ENCODE results near the gene CIRBP.

Gene CIRBP

GRCh38 chr19:1285737-1286360 lies 16.7 kb downstream of the CIRBP start, which contains the start of gene EFNA2:
TSS of gene EFNA2 (plus strand) at chr19:1285873. CDS start at chr19:1286169, 296 bp downstream.
- DNase-seq (ENCODE audit: low read depth), result no peak
- TF ChIP-seq, protein P1, sequence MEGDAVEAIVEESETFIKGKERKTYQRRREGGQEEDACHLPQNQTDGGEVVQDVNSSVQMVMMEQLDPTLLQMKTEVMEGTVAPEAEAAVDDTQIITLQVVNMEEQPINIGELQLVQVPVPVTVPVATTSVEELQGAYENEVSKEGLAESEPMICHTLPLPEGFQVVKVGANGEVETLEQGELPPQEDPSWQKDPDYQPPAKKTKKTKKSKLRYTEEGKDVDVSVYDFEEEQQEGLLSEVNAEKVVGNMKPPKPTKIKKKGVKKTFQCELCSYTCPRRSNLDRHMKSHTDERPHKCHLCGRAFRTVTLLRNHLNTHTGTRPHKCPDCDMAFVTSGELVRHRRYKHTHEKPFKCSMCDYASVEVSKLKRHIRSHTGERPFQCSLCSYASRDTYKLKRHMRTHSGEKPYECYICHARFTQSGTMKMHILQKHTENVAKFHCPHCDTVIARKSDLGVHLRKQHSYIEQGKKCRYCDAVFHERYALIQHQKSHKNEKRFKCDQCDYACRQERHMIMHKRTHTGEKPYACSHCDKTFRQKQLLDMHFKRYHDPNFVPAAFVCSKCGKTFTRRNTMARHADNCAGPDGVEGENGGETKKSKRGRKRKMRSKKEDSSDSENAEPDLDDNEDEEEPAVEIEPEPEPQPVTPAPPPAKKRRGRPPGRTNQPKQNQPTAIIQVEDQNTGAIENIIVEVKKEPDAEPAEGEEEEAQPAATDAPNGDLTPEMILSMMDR (IDR thresholded peaks at IDR 0.05; ENCODE audit: low read depth, low read length, missing control alignments), result no peak
- no peak within 1 kb of the TSS for H3K4me3 ChIP-seq (ENCODE audit: low read depth, low read length)

DNA sequence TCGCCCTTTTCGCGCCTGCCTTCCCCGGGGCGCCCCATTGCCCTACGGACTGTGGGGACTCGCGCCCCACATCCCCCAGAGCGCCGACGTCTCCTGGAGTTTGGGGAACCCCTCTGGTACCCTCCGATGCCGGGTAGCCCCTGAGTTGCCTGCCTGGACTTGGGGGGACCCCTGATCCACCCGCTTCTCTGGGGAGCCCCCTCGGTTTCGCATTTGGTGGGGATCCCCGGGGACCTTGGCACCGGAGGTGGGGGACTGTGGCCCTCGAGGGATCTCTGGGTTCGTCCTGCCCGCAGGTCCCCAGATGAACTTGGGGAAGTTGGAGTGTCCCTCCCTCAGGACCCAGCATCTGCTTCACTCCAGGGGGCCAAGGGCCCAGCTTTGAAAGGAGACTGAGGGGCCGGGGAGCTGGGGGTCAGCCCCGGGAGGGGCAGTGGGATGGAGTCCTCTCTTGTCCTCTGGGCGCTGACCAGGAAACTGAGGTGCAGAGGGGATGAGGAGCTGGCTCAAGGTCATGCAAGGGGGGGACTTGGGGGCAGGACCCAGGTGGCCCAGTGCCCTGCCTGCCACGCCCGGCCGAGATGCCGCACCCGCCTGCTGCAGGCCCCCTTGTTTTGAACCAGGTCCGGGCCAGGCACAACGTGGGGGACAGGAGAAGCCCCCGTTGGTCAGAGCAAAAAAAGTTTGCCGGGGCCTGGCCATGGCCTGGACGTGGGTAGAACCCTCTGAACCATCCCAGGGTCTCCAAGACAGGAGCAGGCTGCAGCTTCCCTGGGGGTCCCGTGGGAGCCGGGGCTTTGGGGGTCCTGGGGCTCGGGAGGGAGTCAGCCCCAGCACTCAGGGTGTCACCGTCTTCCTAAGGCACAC lies 17.6 kb downstream of the CIRBP start:
- DNase-seq (ENCODE audit: low read depth), result no peak
- TF ChIP-seq, protein P1 (IDR thresholded peaks at IDR 0.05; ENCODE audit: low read depth, low read length, missing control alignments), result no peak
- H3K4me3 ChIP-seq (ENCODE audit: low read depth, low read length), result no peak overlapping the region

DNA sequence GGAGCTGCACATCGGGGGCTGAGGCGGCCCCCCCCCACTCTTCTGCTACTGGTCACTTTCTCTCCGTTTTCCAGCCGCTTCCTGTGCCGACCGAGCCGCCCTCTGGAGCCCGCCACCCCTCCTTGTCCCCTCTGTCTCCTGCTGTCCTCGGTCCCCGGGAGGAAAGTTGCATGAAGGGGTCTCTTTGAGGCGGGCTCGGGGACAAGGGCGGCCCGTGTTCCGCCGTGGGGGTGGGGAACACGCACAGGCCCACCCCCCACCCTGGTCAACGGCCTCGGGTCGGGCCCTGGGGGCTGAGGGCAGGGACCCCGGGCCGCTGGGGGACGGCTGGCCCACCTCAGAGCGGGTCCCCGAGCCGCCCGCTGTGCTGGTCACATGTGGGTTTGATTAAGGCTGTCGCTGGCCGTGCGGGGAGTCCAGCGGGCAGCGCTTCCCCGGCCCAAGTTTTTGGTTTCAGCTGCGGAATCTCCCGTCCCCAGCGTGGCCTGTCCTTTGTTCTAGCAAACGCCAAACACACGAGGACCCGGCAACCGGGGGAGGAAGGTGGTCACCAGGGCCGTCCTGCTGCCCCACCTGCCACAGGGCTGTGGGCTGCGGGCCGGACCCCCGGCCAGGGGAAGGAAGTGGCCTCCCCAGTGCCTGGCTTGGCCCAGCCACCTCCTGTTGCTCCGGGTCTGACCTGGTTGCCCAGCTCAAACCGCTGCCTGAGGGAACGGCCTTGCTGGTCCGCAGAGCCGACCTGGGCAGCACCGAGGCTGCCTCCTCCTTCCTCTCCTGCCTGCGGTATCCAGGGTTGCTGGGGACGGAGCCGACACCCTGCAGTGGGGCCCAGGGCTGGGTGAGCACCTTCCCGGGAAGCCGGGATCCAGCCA lies 18.5 kb downstream of the CIRBP start:
- no peak for DNase-seq (ENCODE audit: low read depth)
- no peak overlapping the region for H3K4me3 ChIP-seq (ENCODE audit: low read depth, low read length)
- TF ChIP-seq, protein P1 (IDR thresholded peaks at IDR 0.05; ENCODE audit: low read depth, low read length, missing control alignments), result no peak

DNA sequence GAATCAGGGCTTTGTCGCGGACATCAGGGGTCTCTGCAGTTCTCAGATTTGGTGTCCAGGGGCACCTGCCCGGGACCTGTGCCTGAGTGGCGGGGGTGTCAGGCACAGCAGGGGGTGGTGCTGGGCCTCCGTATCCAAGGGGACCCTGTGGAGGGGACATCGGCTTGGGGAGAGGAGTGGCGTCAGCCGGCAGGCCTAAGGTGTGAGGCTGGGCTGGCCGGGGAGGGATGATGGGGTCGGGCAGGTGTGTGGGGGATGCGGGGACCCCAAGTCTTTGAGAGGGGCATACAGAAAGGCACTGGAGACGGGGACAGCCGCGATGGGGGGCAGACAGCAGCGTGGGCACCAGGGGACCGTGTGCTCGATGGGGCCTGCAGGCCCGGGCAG lies 19.1 kb downstream of the CIRBP start:
- H3K4me3 ChIP-seq (ENCODE audit: low read depth, low read length), result no peak overlapping the region
- TF ChIP-seq, protein P1 (IDR thresholded peaks at IDR 0.05; ENCODE audit: low read depth, low read length, missing control alignments), result no peak
- DNase-seq (ENCODE audit: low read depth), result no peak

DNA sequence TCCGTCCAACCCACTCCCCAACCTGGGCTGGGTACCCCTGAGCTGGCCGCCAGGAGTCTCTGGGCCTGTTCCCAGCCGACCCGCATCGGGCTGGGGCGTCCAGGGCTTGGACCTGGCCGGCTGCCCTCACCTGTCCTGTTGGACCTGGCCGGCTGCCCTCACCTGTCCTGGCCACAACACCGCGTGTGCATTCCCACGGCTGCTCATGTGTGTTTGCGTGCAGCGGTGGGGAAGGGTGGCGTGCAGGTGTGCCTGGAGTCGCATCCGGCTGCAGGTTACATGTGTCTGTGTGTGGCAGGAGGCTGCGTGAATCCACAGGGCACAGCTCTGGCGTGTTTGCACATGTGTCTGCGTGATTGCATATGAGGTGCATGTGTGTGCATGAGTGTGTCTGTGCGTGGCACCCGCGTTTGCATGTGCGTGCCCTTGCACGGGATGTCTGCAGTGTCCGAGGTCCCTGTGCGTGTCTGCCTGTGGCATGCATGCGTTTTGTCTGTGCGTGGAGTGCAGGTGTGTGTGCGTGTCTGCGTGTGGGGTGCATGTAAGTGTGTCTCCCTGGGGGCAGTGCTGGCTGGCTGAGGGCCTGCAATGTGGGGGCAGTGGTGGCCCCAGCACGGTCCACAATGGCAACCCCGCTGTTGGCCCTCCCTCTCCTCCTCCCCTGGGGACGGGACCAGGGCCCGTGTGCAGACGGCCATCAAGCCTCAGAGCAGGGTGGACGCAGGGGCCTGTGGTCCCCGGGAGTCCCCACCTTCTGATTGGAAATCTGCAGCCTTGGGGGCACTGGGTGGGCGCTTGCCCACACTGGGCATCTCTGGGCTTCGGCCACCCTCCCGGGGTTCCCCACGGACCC lies 19.9 kb downstream of the CIRBP start:
- H3K4me3 ChIP-seq (ENCODE audit: low read depth, low read length), result no peak overlapping the region
- no peak for DNase-seq (ENCODE audit: low read depth)
- TF ChIP-seq, protein P1 (IDR thresholded peaks at IDR 0.05; ENCODE audit: low read depth, low read length, missing control alignments), result no peak

- no peak overlapping the region for H3K4me3 ChIP-seq (ENCODE audit: low read depth, low read length)
- TF ChIP-seq, protein P1 (IDR thresholded peaks at IDR 0.05; ENCODE audit: low read depth, low read length, missing control alignments), result no peak
- no peak for DNase-seq (ENCODE audit: low read depth)
These were observed 20.5 kb downstream of the CIRBP start for GRCh38 chr19:1289686-1290025.

Data from GM12864 (cell line).